A172 (cell line): ENCODE measurements around the gene SRRM3. TPM values are rescaled to one million over a fixed set of nuclear protein-coding genes. Genes with fewer than 3 reads are reported as not detected.
A peak's percentile ranks its signal among the peaks of the same experiment; 100 is the strongest.
"Not testable (repeated sequence)": the region's sequence is repeated elsewhere in the genome, so short reads cannot be mapped to it uniquely, and the experiment has no call there.

Experiments
- DNase-seq: peaks from one replicate; pipeline ENCODE4 v3.0.0-alpha.2; 2015; ENCODE audit warnings: low spot score
- total RNA-seq: library from RNA; depleted of rRNA; stranded (reverse); fragments of >200 nt; shearing (Covaris generic); gene quantifications from 2 replicates; pipeline ENCODE4 v1.2.3, GENCODE V29; 2014

Gene SRRM3
- total RNA-seq, 1 experiment from 2014 or later: 18.5 TPM

GRCh38 chr7:76187272-76187671 lies 14.4 kb upstream of the SRRM3 start:
- DNase-seq: no peak

GRCh38 chr7:76189276-76189675 lies 12.4 kb upstream of the SRRM3 start:
- DNase-seq: no peak

GRCh38 chr7:76191783-76192240 lies 9.9 kb upstream of the SRRM3 start:
- peak; percentile 84 for DNase-seq

- no peak for DNase-seq
Observed at GRCh38 chr7:76193466-76193865, 8.2 kb upstream of the SRRM3 start.

- DNase-seq: no peak
Observed at GRCh38 chr7:76193883-76194282, 7.8 kb upstream of the SRRM3 start.

- DNase-seq: no peak
Observed at GRCh38 chr7:76196786-76197185, 4.9 kb upstream of the SRRM3 start.

GRCh38 chr7:76198202-76198601 lies 3.5 kb upstream of the SRRM3 start:
- DNase-seq: no peak

- no peak for DNase-seq
Observed at GRCh38 chr7:76202666-76203030, 952 bp downstream of the SRRM3 start.

GRCh38 chr7:76204147-76204546 lies 2.5 kb downstream of the SRRM3 start:
- no peak for DNase-seq

GRCh38 chr7:76206633-76207032 lies 4.9 kb downstream of the SRRM3 start:
- no peak for DNase-seq

- no peak for DNase-seq
Observed at GRCh38 chr7:76209310-76209709, 7.6 kb downstream of the SRRM3 start.

- DNase-seq: no peak
Observed at GRCh38 chr7:76211216-76211615, 9.5 kb downstream of the SRRM3 start.

- not testable (repeated sequence) for DNase-seq
Observed at GRCh38 chr7:76215349-76215748, 13.7 kb downstream of the SRRM3 start.

GRCh38 chr7:76216381-76217082 lies 14.8 kb downstream of the SRRM3 start:
- DNase-seq: no peak

GRCh38 chr7:76217942-76218566 lies 16.4 kb downstream of the SRRM3 start:
- DNase-seq: no peak

- peak; percentile 65 for DNase-seq
Observed at GRCh38 chr7:76220185-76221057, 18.7 kb downstream of the SRRM3 start.

GRCh38 chr7:76222333-76222732 lies 20.6 kb downstream of the SRRM3 start:
- no peak for DNase-seq

- DNase-seq: no peak
Observed at GRCh38 chr7:76222839-76223238, 21.1 kb downstream of the SRRM3 start.

GRCh38 chr7:76223286-76223972 lies 21.7 kb downstream of the SRRM3 start:
- DNase-seq: no peak

- DNase-seq: no peak
Observed at GRCh38 chr7:76224695-76225094, 23.0 kb downstream of the SRRM3 start.

- DNase-seq: peak; percentile 39
Observed at GRCh38 chr7:76225379-76225778, 23.7 kb downstream of the SRRM3 start.

GRCh38 chr7:76225951-76226350 lies 24.3 kb downstream of the SRRM3 start:
- no peak for DNase-seq
